Spleen (tissue), 11 donors: ENCODE data around the gene ADPRM. TPM values are rescaled to one million over a fixed set of nuclear protein-coding genes. Genes with fewer than 3 reads are reported as not detected.

Experiments
- DNase-seq: peaks from one replicate; pipeline ENCODE4 v3.0.0-alpha.2; 2020
- H3K27ac ChIP-seq, 8 donors: fragments of 200-600 bp; sonication (generic) in 7 of 8; 1 replicate in 4 of 8; 2 replicates in 4 of 8; pipeline versions ENCODE4 v1.5.0 to v1.8.0; 2016 to 2021; ENCODE audit warnings: inconsistent platforms in 4 of 8, mild to moderate bottlenecking in 4 of 8, moderate library complexity in 1 of 8
- H3K27me3 ChIP-seq, 7 donors: fragments of 200-600 bp; sonication (generic) in 6 of 7; replicated peaks in 1 of 7; 1 replicate in 4 of 7; 2 replicates in 3 of 7; pipeline versions ENCODE4 v1.5.0 to v1.8.0; 2016 to 2021; ENCODE audit warnings: inconsistent platforms in 3 of 7, mild to moderate bottlenecking in 1 of 7
- H3K36me3 ChIP-seq, 6 donors: fragments of 200-600 bp; sonication (generic) in 5 of 6; 1 replicate in 4 of 6; 2 replicates in 2 of 6; pipeline versions ENCODE4 v1.5.0 to v1.8.0; 2016 to 2021; ENCODE audit warnings: inconsistent platforms in 2 of 6
- H3K4me1 ChIP-seq, 6 donors: fragments of 200-600 bp; sonication (generic) in 5 of 6; 1 replicate in 3 of 6; 2 replicates in 3 of 6; pipeline versions ENCODE4 v1.5.0 to v1.8.0; 2016 to 2021; ENCODE audit warnings: inconsistent platforms in 3 of 6
- H3K4me3 ChIP-seq, 8 donors: fragments of 200-600 bp; sonication (generic) in 7 of 8; 1 replicate in 4 of 8; 2 replicates in 4 of 8; pipeline versions ENCODE4 v1.5.0 to v1.8.0; 2016 to 2021; ENCODE audit warnings: inconsistent platforms in 4 of 8, mild to moderate bottlenecking in 4 of 8, moderate library complexity in 2 of 8
- H3K9me3 ChIP-seq, 8 donors: fragments of 200-600 bp; sonication (generic) in 7 of 8; 1 replicate in 4 of 8; 2 replicates in 4 of 8; pipeline versions ENCODE4 v1.5.0 to v1.8.0; 2016 to 2021; ENCODE audit warnings: inconsistent platforms in 4 of 8
- CTCF ChIP-seq, 11 experiments: fragments of 200-600 bp in 7 of 11; fragments of 450-650 bp in 4 of 11; sonication (generic) in 4 of 11; IDR thresholded peaks in 8 of 11; conservative IDR thresholded peaks in 3 of 11; 1 replicate in 7 of 11; 2 replicates in 4 of 11; pipeline versions ENCODE4 v1.4.0 to v1.8.0; 2016 to 2021; ENCODE audit warnings: antibody characterized with exemption in 11 of 11, inconsistent platforms in 4 of 11, mild to moderate bottlenecking in 1 of 11
- POLR2A ChIP-seq, 3 donors: fragments of 450-650 bp; IDR thresholded peaks; one replicate each; pipeline ENCODE4 v1.5.1; 2017; ENCODE audit warnings: antibody characterized with exemption in 3 of 3, mild to moderate bottlenecking in 1 of 3
- POLR2AphosphoS5 ChIP-seq, 3 donors: sonication (generic); formaldehyde crosslinking; IDR thresholded peaks; one replicate each; pipeline ENCODE4 v1.5.1; 2017; ENCODE audit warnings: antibody characterized with exemption in 3 of 3
- WGBS, 5 donors: extraction: QIAGEN DNeasy Blood & Tissue Kit in 3 of 5; methylation state at CpG; one replicate each; pipeline versions ENCODE4 v1.1.5 to v1.1.7; 2013 to 2018; 5-methylcytosine and 5-hydroxymethylcytosine counted together
- intact Hi-C: fragments of 100-400 bp; cut with DNase I; formaldehyde crosslinking; loops from one replicate; pipeline ENCODE4 v1.15.0; 2023; ENCODE audit warnings: low total_unique reads
- polyA plus RNA-seq, 3 donors: library from polyadenylated mRNA; stranded (reverse); fragments of 200-250 nt; gene quantifications; one replicate each; pipeline ENCODE4 v1.2.1, GENCODE V29; 2013
- total RNA-seq, 7 donors: library from RNA; depleted of rRNA in 3 of 7; stranded (reverse); fragments of >200 nt in 3 of 7; fragmentation: NEBNext Ultra II Directional in 4 of 7; extraction: Animal tissue kit (Norgen Biotek cat#: 25700) in 4 of 7; gene quantifications; one replicate each; pipeline versions ENCODE4 v1.1.0 to v1.2.1, GENCODE V29; 2016 to 2021
- donor health status: healthy with polysubstance abuse.
- donor health status: DM: no; HTN: no; CAD: no; lungs with moderate emphysema.
- donor health status: DM: no; HTN: no; CAD: no.
- donor health status: Bipolar disorder and iron deficiency.
- donor health status: healthy.
- donor health status: DM: no; HTN: no; CAD: no.
- donor health status: DM: yes; HTN: yes; CAD: no.

The ADPRM gene
- total and polyA plus RNA-seq, 10 donors, result 11.5 to 36.0 (median 15.8) TPM

GRCh38 chr17:10657148-10657547 is 40.2 kb upstream of the ADPRM start, which contains the start of gene MYH3:
Gene MYH3, minus strand, starts transcription at chr17:10657309. Its CDS starts 2,245 bp downstream, at chr17:10655064.
- H3K27ac ChIP-seq, result no peak within 1 kb of the TSS
- peaks cover 0 to 9% (median 0%) of the 10 kb centered on the region in 6 donors for H3K4me1 ChIP-seq
- no peak within 1 kb of the TSS for H3K4me3 ChIP-seq
- DNase-seq, result no peak
- H3K27me3 ChIP-seq, result no peaks in the 10 kb centered on the region
- H3K9me3 ChIP-seq, result no peaks in the 10 kb centered on the region
- TF ChIP-seq POLR2A (IDR thresholded peaks at IDR 0.05) (no peak), CTCF (IDR thresholded peaks at IDR 0.05 in 8 of 11, conservative IDR thresholded peaks at IDR 0.05 in 3 of 11) (no peak), POLR2AphosphoS5 (IDR thresholded peaks at IDR 0.05) (no peak)
- H3K36me3 ChIP-seq, result peaks cover 0 to 38% (median 4%) of the 10 kb centered on the region in 6 donors
- WGBS, 5 donors, result 81 to 86% (median 86%) methylated on average over 15 of the region's 15 CpGs
- intact Hi-C loops, result no loop called here

DNA sequence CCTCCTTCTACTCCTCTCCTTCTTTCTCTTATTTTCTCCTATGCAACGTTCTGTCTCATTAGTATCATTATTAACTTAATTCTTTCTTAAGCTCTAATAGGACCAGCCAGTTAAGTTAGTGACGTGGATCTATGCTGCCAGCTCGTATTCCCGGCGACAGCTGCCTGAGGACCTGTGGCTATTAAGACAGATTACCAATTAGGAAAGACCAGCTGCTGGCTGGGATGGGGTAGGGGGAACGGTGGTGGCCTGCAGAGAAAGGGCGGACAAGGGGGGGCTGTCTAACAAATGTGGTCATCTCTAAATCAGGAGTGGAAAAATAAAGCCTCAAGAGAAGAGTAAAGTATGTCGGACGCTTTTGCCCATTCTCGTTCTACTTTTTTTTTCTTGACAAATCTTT is 39.5 kb upstream of the ADPRM start:
- Histone ChIP-seq H3K4me3 (no peak overlapping the region), H3K9me3 (no peaks in the 10 kb centered on the region), H3K27me3 (no peaks in the 10 kb centered on the region), H3K4me1 (peaks cover 0 to 7% (median 0%) of the 10 kb centered on the region in 6 donors), H3K27ac (no peak overlapping the region), H3K36me3 (peaks cover 0 to 46% (median 4%) of the 10 kb centered on the region in 6 donors)
- DNase-seq, result no peak
- 76 to 86% (median 82%) methylated on average over 10 of the region's 10 CpGs for WGBS, 5 donors
- intact Hi-C loops, result no loop called here
- no peak for TF ChIP-seq POLR2AphosphoS5 (IDR thresholded peaks at IDR 0.05)

DNA sequence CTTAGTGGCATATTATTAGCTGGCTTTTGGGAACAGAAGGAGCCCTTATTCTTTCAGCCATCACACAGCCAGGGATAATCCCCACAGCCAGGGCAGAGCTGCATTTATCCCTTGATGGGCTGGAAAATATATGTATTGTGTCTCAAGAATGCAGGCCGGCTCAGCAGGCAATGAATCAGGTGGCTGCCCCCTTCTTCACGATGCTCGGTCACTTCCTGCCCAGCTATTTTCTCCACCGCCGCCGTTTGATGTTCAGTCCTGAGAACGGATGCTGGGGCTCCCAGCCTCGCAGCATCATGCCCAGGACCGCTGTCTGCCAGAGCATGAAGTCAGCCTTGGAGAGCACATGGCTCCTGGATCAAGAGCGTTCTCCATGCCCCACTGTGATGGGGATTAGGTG is 36.0 kb upstream of the ADPRM start:
- DNase-seq, result no peak
- intact Hi-C loops, result no loop called here
- no peak overlapping the region for H3K4me3 ChIP-seq
- peaks cover 0 to 51% (median 5%) of the 10 kb centered on the region in 6 donors for H3K36me3 ChIP-seq
- no peak for TF ChIP-seq POLR2A (IDR thresholded peaks at IDR 0.05)
- TF ChIP-seq CTCF (IDR thresholded peaks at IDR 0.05 in 8 of 11, conservative IDR thresholded peaks at IDR 0.05 in 3 of 11), result no peak
- TF ChIP-seq POLR2AphosphoS5 (IDR thresholded peaks at IDR 0.05), result no peak
- WGBS, 5 donors, result 86 to 91% (median 87%) methylated on average over 10 of the region's 10 CpGs
- no peaks in the 10 kb centered on the region for H3K27me3 ChIP-seq
- no peaks in the 10 kb centered on the region for H3K9me3 ChIP-seq
- no peak overlapping the region for H3K27ac ChIP-seq
- no peaks in the 10 kb centered on the region for H3K4me1 ChIP-seq

DNA sequence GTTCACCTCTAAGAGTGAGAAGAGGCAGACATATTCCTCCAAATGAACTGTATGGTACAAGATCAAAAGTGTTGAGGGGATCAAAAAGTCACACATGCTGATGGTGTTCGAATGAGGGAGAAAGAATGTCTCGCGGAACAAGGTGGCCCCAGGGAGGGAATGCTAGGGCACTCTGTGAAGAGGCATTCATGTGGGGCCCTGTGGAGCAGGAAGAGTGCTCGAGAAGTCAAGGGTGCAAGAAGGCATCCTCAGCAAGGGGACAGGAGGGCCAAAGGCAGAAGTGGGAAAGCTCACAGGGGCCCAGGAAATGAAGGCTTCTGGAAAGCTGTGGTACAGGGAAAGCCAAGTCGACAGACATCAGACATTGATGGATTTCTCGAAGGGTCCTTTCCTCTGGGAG is 34.2 kb upstream of the ADPRM start:
- DNase-seq, result no peak
- no peaks in the 10 kb centered on the region for H3K4me1 ChIP-seq
- WGBS, 5 donors, result 83 to 95% (median 90%) methylated on average over 6 of the region's 6 CpGs
- intact Hi-C loops, result no loop called here
- H3K36me3 ChIP-seq, result peaks cover 0 to 51% (median 5%) of the 10 kb centered on the region in 6 donors
- TF ChIP-seq CTCF (IDR thresholded peaks at IDR 0.05 in 8 of 11, conservative IDR thresholded peaks at IDR 0.05 in 3 of 11) (no peak), POLR2A (IDR thresholded peaks at IDR 0.05) (no peak), POLR2AphosphoS5 (IDR thresholded peaks at IDR 0.05) (no peak)
- no peak overlapping the region for H3K4me3 ChIP-seq
- no peak overlapping the region for H3K27ac ChIP-seq
- no peaks in the 10 kb centered on the region for H3K9me3 ChIP-seq
- no peaks in the 10 kb centered on the region for H3K27me3 ChIP-seq

- TF ChIP-seq POLR2AphosphoS5 (IDR thresholded peaks at IDR 0.05) (no peak), POLR2A (IDR thresholded peaks at IDR 0.05) (no peak), CTCF (IDR thresholded peaks at IDR 0.05 in 8 of 11, conservative IDR thresholded peaks at IDR 0.05 in 3 of 11) (no peak)
- Histone ChIP-seq H3K27ac (no peak overlapping the region), H3K27me3 (no peaks in the 10 kb centered on the region), H3K36me3 (peaks cover 0 to 37% (median 4%) of the 10 kb centered on the region in 6 donors), H3K4me1 (no peaks in the 10 kb centered on the region), H3K9me3 (no peaks in the 10 kb centered on the region), H3K4me3 (no peak overlapping the region)
- 91 to 96% (median 95%) methylated on average over 9 of the region's 9 CpGs for WGBS, 5 donors
- intact Hi-C loops, result no loop called here
- no peak for DNase-seq
Observed at GRCh38 chr17:10664571-10664970, 32.8 kb upstream of the ADPRM start.
